A673 (cell line): ENCODE data around the gene GSC.

Experiments
- CTCF ChIP-seq: fragments of 300-800, 200-600 bp; sonication (generic); conservative IDR thresholded peaks from 2 replicates; pipeline ENCODE4 v1.5.1; 2017; ENCODE audit warnings: low read depth, mild to moderate bottlenecking, antibody characterized with exemption, low read length, moderate library complexity, mixed read lengths
- EZH2 ChIP-seq: fragments of 200-600 bp; sonication (generic); IDR thresholded peaks from 2 replicates; pipeline ENCODE4 v1.6.1; 2017; ENCODE audit warnings: borderline replicate concordance, low read depth, mild to moderate bottlenecking, mixed read lengths, antibody characterized with exemption, low read length; ENCODE audit not compliant: poor library complexity, severe bottlenecking

DNA sequence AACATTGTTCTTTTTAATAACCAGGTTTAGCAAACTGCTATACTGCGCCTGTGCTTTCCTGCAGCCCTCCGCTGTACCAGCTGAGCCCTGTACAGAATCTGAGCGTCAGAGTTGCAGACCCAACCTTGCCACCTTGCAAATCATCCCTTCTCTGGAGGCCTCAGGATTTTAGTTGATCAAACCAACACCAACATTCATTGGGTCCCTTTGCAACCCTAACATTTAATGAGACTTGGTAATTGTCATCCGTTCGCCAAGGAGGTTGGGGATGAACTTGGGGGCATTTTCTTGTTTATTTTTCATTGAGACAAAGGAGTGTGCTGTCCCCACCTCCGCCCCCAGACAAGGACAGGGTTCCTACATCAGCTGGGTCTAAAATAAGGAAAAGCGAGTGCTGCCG lies 2.6 kb upstream of the GSC start:
- TF ChIP-seq CTCF, result no peak
- TF ChIP-seq EZH2, result no peak
